ENCODE data around the gene AKR1C2.
"Not testable (repeated sequence)": the region's sequence is repeated elsewhere in the genome, so short reads cannot be mapped to it uniquely, and the experiment has no call there.

Gene AKR1C2

GRCh38 chr10:5003127-5004029 is at the start of gene AKR1C2:
Gene AKR1C2, minus strand, starts transcription at chr10:5003857. Its CDS starts 22 bp downstream, at chr10:5003835.
- DNase-seq (ENCODE audit: low spot score); H3K27ac ChIP-seq; CTCF ChIA-PET; POLR2A ChIA-PET (ENCODE audit: low non-redundant PET): not testable (repeated sequence)

GRCh38 chr10:5052951-5053500 is 49.4 kb upstream of the AKR1C2 start:
- POLR2A ChIA-PET (ENCODE audit: low non-redundant PET); DNase-seq (ENCODE audit: low spot score); CTCF ChIA-PET; H3K27ac ChIP-seq: not testable (repeated sequence)

GRCh38 chr10:5047912-5048628 is 44.4 kb upstream of the AKR1C2 start:
- CTCF ChIA-PET = interaction anchor here (0.6 kb wide), 1 partner anchor 1533 kb away, joined by 4 read pairs; no protein-coding TSS in a partner anchor

GRCh38 chr10:5047055-5047454 is 43.4 kb upstream of the AKR1C2 start:
- POLR2A ChIA-PET (ENCODE audit: low non-redundant PET); H3K27ac ChIP-seq; CTCF ChIA-PET; DNase-seq (ENCODE audit: low spot score): not testable (repeated sequence)

More at GRCh38 chr10:5047912-5048628, 44.4 kb upstream of the AKR1C2 start:
- H3K27ac ChIP-seq = no peak overlapping the region
- TF ChIP-seq CTCF (conservative IDR thresholded peaks at IDR 0.05; ENCODE audit: low read depth) = no peak
- DNase-seq (ENCODE audit: low spot score) = peak; percentile 25
- POLR2A ChIA-PET (ENCODE audit: low non-redundant PET) = no interaction called here

- POLR2A ChIA-PET (ENCODE audit: low non-redundant PET) = no interaction called here
These were observed 42.8 kb upstream of the AKR1C2 start for GRCh38 chr10:5046410-5046809.

GRCh38 chr10:5045095-5045494 is 41.4 kb upstream of the AKR1C2 start:
- POLR2A ChIA-PET (ENCODE audit: low non-redundant PET) = no interaction called here
- TF ChIP-seq CTCF (conservative IDR thresholded peaks at IDR 0.05; ENCODE audit: low read depth) = no peak
- DNase-seq (ENCODE audit: low spot score) = no peak
- H3K27ac ChIP-seq = no peak overlapping the region
- CTCF ChIA-PET = no interaction called here

More at GRCh38 chr10:5046410-5046809, 42.8 kb upstream of the AKR1C2 start:
- TF ChIP-seq CTCF (conservative IDR thresholded peaks at IDR 0.05; ENCODE audit: low read depth) = no peak
- no peak for DNase-seq (ENCODE audit: low spot score)
- no peak overlapping the region for H3K27ac ChIP-seq
- CTCF ChIA-PET = no interaction called here

GRCh38 chr10:5043716-5044115 is 40.1 kb upstream of the AKR1C2 start:
- POLR2A ChIA-PET (ENCODE audit: low non-redundant PET) = no interaction called here
- DNase-seq (ENCODE audit: low spot score) = no peak
- CTCF ChIA-PET = no interaction called here
- TF ChIP-seq CTCF (conservative IDR thresholded peaks at IDR 0.05; ENCODE audit: low read depth) = no peak
- H3K27ac ChIP-seq = peak overlapping the region; percentile 29; the same call in 1 of the 2 replicates

GRCh38 chr10:5042922-5043321 is 39.3 kb upstream of the AKR1C2 start:
- ChIA-PET POLR2A (ENCODE audit: low non-redundant PET) (no interaction called here), CTCF (no interaction called here)
- TF ChIP-seq CTCF (conservative IDR thresholded peaks at IDR 0.05; ENCODE audit: low read depth) = no peak
- no peak overlapping the region for H3K27ac ChIP-seq
- no peak for DNase-seq (ENCODE audit: low spot score)

Data from RWPE1 (cell line).